GM23248 (cell line): ENCODE data around the gene ADAM15.

Experiments used
- EZH2 ChIP-seq: fragments of 200-600 bp; sonication (generic); IDR thresholded peaks from 2 replicates; pipeline ENCODE4 v1.6.1; 2018; ENCODE audit warnings: antibody characterized with exemption, mild to moderate bottlenecking; ENCODE audit not compliant: insufficient read depth, poor library complexity, severe bottlenecking
- EZH2phosphoT487 ChIP-seq: fragments of 200-600 bp; sonication (generic); IDR thresholded peaks from 2 replicates; pipeline ENCODE4 v1.6.1; 2018; ENCODE audit warnings: antibody characterized with exemption, moderate library complexity, mild to moderate bottlenecking, low read depth; ENCODE audit not compliant: insufficient read depth

DNA sequence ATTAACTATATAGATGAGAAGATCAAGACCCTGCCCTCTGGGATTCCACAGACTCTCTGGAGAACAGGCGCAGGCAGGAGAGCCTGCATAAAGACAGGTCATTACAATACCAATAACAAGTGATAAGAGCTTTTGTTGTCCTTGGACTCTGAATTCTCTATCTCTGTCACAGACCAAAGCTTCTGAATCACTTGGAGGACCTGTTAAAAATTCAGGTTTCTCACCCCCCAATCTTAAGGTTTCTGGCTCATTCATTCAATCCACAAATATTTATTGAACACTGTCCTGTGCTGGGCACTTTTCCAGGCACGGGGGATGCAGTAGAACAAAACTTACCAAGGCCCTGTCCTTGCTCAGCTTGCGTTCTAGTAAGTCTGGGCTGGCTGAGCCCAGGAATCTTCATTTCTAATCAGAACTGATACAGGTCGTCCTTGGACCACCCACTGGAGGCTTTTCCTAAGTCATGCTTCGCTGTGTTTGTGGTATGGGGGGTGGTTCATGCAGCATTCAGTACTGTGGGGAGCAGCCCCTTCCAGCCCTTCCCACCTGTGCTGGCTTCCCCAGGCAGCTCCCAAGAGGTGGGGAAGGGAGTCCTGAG, 13.8 kb downstream of the ADAM15 start:
- no peak for TF ChIP-seq EZH2phosphoT487
- TF ChIP-seq EZH2 = no peak
